ENCODE data around the gene DPP6.

DNA sequence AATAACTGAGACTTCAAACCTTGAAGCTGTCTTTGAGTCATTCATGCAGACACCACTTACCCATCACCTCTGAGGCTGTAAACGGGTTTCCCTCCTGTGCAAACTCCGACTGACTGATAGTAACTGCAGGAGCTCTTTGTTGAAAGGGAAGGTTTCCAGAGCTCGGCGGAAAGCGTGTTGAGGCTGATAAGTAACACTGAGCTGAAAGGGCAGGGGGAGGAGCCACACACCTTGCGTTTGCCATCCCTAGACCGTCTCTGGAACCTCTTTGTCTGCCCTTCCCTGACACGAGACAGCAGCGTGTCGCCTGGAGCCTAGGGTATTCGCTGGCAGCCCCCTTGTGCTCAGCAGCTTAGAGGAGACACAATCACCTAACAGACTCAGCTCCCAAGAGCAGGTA lies 816.7 kb downstream of the DPP6 start:
- TF ChIP-seq, protein P1, sequence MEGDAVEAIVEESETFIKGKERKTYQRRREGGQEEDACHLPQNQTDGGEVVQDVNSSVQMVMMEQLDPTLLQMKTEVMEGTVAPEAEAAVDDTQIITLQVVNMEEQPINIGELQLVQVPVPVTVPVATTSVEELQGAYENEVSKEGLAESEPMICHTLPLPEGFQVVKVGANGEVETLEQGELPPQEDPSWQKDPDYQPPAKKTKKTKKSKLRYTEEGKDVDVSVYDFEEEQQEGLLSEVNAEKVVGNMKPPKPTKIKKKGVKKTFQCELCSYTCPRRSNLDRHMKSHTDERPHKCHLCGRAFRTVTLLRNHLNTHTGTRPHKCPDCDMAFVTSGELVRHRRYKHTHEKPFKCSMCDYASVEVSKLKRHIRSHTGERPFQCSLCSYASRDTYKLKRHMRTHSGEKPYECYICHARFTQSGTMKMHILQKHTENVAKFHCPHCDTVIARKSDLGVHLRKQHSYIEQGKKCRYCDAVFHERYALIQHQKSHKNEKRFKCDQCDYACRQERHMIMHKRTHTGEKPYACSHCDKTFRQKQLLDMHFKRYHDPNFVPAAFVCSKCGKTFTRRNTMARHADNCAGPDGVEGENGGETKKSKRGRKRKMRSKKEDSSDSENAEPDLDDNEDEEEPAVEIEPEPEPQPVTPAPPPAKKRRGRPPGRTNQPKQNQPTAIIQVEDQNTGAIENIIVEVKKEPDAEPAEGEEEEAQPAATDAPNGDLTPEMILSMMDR (conservative IDR thresholded peaks at IDR 0.05; ENCODE audit: low read length): no peak
- TF ChIP-seq EZH2phosphoT487 (IDR thresholded peaks at IDR 0.05; ENCODE audit: borderline replicate concordance, low read depth, low read length): no peak
